ENCODE results near the gene CHRDL1.

- TF ChIP-seq CTCF (IDR thresholded peaks at IDR 0.05) (no peak), POLR2A (IDR thresholded peaks at IDR 0.05) (no peak)
Measured at GRCh38 chrX:110734271-110734670, 61.3 kb downstream of the CHRDL1 start.

All from heart left ventricle (tissue), 13 donors.